PC-3 (cell line): ENCODE data around the gene CAVIN1.

Source experiments
- CTCF ChIP-seq: fragments of 300-600 bp; sonication (generic); conservative IDR thresholded peaks from 2 replicates; pipeline ENCODE4 v1.5.1; 2017; ENCODE audit warnings: antibody characterized with exemption, low read depth, mild to moderate bottlenecking, low read length
- EZH2 ChIP-seq: fragments of 300-600 bp; sonication (generic); IDR thresholded peaks from one replicate; pipeline ENCODE4 v1.6.1; 2017; ENCODE audit warnings: antibody characterized with exemption, mild to moderate bottlenecking, low read length; ENCODE audit not compliant: unreplicated experiment
- EZH2phosphoT487 ChIP-seq: fragments of 300-600 bp; sonication (generic); IDR thresholded peaks from 2 replicates; pipeline ENCODE4 v1.6.1; 2018; ENCODE audit warnings: mild to moderate bottlenecking, antibody characterized with exemption, low read length, borderline replicate concordance

- no peak for TF ChIP-seq CTCF
- TF ChIP-seq EZH2 = no peak
- TF ChIP-seq EZH2phosphoT487 = no peak
These were observed 11.0 kb downstream of the CAVIN1 start for GRCh38 chr17:42411905-42412679.
